Stimulated activated CD8-positive, alpha-beta memory T cell treated with anti-CD3 and anti-CD28 coated beads, Interleukin-12 subunit alpha, Interleukin-12 subunit beta, amount 100 ng/mL, for 1 hour (primary cell): ENCODE data around the gene CCDC197.

Experiments
- DNase-seq: peaks from one replicate; pipeline ENCODE4 v3.0.0-alpha.2; 2020; ENCODE audit warnings: low read depth

Gene CCDC197

GRCh38 chr14:93997082-93997481 is at the start of gene CCDC197:
TSS of gene CCDC197 (plus strand) at chr14:93997301. CDS start at chr14:93998132, 831 bp downstream.
- DNase-seq = no peak

- DNase-seq = no peak
Measured at GRCh38 chr14:93949511-93950075, 47.5 kb upstream of the CCDC197 start.

DNA sequence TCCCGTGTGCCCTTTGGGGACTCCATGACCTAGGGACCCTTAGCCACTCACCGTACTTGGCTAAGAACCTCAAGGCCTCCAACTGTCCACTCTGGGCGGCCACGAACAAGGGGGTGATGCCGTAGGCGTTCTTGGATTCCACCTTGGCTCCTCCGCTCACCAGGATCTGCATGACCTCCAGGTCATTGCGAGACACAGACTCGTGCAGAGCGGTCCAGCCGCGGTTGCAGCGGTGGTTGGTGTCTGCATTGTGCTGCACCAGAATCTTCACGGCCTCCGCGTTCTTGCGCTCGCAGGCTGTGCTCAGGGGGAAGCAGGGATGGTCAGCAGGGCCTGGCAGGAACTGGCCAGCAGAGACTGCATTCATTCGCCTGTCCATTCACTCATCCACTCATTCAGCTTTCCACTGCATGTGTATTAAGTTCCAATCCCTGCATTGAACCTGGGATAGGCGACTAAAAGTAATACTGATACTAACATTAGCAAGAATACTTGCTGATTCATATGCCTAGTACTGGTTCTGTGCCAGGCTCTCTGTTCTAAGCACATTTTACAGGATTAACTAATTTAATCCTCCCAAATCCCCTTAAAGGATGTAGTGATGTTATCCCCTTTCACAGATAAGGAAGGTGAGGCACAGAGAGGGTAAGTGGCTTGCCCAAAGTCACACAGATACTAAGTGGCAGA is 46.0 kb upstream of the CCDC197 start:
- DNase-seq = no peak

- DNase-seq = no peak
Measured at GRCh38 chr14:93951635-93952540, 45.2 kb upstream of the CCDC197 start.

DNA sequence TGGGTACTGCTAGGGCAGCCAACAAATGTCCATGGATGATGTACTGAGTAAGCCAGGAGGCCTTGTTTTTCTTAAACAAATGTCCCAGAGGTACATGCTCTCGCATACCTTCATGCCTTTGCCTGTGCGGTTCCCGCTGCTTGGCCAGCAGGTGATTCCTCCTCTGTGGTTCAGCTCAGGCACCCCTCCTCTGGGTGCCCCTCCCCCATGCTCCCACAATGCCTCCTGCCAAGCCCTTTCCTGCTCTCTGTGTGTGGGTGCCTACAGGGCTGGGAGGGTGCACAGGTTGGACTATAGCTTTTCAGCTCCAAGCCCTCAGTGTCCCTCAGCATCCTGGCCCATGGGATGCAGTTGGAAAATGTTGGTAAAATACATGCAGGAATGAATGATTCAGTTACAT is 44.3 kb upstream of the CCDC197 start:
- DNase-seq = no peak

DNA sequence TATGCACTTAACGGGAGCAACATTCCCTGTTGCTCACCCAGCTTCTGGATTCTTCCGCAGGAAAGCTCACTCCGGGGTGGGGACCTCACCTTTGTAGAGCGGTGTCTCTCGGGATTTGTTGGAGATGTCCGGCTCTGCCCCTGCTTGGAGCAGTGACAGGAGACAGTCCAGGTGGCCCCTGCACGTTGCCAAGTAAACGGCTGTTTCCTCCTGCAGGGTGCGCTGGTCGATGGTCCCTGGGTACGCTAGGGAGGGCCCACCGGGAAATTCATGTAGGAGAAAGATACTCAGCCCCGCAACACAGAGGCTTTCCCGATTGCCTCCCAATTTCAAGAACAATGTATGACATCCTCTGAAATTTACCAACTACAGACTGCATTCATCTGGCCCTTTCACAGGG is 43.8 kb upstream of the CCDC197 start:
- DNase-seq = no peak

DNA sequence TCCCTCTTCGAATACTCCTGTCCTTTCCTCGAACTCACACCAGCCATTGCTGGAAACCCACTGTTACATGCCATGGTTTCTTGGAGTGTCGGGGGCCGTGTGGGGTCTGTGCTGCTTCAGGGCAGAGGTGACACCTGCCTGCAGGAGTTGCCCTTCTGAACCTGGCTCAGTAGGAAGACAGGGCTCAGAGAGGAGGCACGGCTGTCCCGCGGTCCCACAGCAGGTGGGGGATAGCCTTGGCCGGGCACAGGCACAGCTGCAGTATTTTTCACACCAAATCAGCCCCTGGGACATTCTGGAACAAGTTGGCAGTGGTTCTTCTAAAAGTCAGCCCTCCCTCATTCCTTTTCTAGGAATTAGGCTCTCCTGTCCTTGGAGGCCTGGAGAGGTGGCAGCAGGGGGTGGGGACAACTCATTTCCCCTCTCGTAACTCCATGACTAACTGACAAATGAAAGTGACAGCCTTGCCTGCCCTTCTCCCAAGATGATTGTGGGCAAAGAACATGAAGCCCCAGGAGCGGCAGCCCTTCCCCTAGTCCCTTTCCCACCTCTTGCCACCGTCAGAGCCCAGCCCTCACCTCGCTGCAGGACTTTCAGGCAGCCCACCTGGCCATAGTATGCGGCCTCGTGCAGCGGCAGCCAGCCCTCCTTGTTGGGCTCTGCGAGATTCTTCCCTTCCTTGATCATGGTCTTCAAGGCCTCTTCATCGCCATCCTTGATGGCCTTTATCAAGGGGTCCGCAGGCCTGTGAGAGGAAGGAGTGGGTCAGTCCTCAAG is 43.2 kb upstream of the CCDC197 start:
- DNase-seq = no peak

- no peak for DNase-seq
Measured at GRCh38 chr14:93954516-93954830, 42.6 kb upstream of the CCDC197 start.

DNA sequence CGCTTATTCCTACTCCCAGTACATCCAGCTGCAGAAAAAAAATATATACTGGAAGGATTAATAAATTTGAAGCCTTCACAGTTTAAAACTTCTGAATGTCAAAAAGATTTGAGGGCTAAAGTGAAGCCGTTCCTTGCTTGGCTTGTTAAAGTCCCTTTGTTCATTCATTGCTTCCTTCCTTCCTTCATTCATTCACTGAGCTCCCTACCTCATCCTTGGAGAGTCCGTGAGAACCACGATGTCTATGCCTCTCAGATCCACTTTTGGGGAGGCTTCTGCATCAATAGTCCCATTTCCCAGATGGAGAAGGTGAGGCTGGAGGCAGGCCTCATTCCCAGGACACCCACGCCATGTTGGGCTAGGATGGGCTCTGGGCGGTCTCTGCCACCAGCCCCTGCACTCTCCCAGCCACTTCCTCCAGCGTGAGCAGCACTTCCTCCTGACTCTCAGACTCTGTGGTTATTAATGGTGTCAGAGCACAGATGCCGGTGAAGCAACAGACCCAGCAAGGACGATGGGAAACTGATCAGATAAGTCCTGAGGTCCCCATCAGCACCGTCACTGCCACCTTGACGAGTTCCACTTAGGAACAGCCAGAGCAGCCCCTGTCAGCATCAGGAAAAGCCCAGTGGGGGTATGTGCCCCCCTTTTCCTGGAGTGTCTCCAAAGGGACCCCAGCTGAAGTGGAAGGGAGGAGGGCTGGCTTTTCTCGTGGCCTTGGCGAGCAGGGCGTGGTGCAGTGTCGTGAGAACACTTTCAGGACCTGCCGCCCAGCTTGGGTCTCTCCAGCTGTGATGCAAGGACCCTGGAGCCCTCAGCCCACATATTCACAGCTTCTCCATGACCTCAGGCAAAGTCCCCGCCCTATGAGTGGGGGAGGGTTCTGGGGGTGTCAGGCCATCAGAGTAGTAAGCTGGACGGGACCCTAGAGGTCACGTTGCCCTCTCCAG is 41.9 kb upstream of the CCDC197 start:
- DNase-seq = no peak

DNA sequence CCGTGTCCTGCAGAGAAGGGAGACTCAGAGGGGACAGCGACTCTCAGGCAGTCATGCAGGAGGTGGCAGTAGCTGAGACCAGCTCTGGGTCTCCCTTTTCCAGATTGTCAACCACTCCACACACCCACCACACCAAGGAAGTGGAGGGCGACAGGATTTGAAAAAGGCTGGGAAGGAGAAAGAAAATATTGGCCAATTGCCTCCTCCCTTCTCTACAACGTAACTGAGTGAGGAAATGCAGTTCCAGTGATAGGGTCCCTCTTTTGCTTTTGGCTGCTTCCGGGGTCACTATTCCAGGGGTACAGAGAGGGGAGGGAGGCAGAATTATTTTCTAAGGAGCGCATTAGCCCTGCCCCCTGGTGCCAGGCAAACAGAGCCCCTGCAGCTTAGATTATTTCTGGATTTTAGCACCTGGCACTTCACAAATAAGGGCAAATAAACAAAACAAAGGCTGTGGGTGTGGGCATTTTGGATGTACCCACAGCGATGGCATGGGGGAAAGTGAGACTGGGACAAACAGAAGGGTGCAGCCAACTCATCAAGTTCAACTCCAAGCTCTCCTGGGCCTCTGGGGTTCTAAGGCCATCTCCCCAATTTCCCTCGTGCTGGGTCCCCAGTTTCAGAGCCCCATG is 41.1 kb upstream of the CCDC197 start:
- DNase-seq = no peak

DNA sequence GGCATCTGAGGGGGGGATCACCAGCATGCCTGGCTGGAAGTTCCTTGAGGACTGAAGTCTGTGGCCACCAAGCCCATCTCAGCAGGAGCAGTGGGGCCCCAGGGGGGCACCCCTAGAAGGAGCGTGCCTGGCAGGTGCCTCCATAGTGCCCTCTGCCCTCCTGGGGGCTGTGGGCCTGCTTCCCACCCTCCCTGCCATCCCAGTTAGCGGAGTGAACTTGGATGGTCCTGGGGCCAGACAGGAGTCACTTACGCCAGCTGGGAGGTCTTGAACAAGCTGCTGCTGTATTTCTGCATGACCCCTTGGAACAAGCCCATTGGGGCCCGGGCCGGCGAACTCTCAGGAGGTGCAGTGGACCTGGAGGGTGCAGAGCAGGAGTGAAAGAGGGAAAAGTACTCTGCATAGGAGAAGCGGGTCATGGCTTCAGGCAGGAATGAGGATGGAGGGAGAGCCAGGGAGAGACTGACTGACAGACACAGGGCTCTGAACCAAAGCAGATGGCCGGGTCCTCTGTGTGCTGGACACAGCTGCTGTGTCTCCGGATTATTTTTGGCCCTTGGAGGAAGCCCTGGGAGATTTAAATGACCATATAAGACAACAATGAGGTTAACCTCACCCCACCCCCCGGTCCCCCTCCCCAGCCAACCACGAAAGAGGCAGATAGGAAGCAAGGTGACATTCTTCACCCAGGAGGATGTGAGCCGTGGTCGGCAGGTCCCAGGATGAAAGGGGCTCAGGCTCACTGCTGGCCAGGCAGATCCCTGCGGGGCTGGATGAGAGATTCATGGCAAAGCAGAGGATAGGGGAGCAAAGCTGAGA is 40.4 kb upstream of the CCDC197 start:
- no peak for DNase-seq

DNA sequence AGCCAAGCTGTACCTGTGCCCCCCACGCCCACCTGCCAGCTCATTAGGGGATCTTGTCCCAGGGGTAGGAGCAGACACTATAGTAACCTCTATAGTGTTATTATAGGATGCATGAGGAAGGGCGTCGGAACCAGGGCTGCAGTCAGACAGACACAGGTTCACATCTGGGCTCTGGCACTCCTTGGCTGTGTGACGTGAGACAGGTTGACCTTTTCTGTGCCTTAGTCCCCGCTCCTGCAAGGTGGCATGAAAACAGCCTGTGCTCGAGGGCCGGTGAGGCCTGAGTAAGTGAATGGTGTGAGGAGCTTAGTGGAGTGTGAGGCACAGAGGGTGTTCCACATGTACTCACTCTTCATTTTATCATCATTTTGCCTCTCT is 39.8 kb upstream of the CCDC197 start:
- DNase-seq = no peak

GRCh38 chr14:93957751-93958566 is 39.1 kb upstream of the CCDC197 start:
- DNase-seq = no peak

DNA sequence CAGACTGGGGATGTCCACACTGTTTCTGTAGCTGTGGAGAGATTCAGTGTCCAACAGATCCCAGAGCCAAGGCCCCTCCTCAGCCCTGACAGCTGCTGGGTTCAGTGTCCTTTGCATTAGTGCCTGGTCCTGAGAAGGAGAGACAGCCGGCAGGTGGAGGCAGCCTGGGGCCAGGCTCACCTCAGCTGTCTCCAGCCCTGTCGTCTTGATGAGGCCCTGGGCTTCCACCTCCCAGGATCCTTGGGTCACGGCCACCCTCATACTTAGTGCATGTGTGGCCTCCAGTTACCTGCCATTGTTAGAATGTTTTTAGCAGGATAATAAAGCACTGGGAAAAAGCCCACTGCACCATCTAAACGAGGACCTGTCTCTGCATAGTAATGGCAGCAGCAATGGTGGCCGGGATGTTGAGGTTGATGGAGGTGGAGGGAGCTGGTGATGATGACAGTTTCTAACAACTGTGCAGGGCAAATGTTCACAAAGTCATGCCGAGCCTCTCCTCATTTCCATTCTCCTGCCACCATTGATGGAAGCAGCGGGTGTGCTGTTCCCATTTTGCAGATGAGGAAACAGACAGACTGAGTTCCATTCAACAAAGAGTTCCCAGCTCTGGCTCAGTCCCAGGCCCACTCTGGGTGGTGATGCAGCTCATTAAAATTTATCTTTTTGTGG is 38.4 kb upstream of the CCDC197 start:
- no peak for DNase-seq

GRCh38 chr14:93959239-93960107 is 37.6 kb upstream of the CCDC197 start:
- peak; percentile 83 for DNase-seq

GRCh38 chr14:93960108-93960475 is 37.0 kb upstream of the CCDC197 start:
- no peak for DNase-seq

DNA sequence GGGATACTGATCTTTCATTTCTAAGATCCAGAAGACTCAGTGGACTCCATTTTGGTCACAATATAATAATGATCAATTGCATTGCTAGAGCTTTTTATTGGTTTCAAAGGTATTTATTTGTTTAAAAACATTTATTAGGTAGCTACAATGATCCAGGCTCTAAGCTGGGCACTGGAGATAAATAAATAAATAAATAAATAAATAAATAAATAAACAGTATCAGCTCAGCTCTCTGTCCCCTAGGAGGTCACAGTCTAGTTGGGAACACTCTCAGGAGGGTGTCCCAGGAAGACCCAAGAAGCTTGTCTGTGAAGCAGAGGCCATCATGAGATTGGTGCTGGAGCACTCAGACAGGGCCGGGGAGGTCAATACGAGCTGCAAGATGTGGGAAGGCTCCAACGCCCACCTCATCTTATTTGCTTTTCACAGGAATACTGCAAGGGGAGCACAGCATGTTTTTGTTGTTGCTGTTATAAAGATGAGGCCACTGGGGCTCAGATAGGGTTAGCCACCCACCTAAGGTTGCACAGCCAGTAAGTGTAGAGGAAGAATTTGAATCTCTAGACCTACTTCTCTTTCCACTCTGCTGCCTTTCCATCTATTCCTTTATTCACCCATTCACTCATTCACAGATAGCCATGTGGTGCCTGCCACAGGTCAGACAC is 36.2 kb upstream of the CCDC197 start:
- no peak for DNase-seq
